HFF-Myc (cell line): Measurements from ENCODE around the gene RUFY3.
"Not testable (repeated sequence)": the region's sequence is repeated elsewhere in the genome, so short reads cannot be mapped to it uniquely, and the experiment has no call there.

ENCODE experiments used
- DNase-seq: peaks from one replicate; pipeline ENCODE4 v3.0.0-alpha.2; 2011; ENCODE audit warnings: low read depth; ENCODE audit errors: extremely low read depth
- H3K4me3 ChIP-seq: replicated peaks from 2 replicates; pipeline ENCODE4 v1.5.1; 2011; ENCODE audit warnings: low read depth, mild to moderate bottlenecking, control low read depth, low read length
- TF ChIP-seq, protein P1 (sequence below): IDR thresholded peaks from 2 replicates; pipeline ENCODE4 v1.5.1; 2012; ENCODE audit warnings: mild to moderate bottlenecking, low read depth, low read length, control low read depth; ENCODE audit errors: missing control alignments

RUFY3 gene

DNA sequence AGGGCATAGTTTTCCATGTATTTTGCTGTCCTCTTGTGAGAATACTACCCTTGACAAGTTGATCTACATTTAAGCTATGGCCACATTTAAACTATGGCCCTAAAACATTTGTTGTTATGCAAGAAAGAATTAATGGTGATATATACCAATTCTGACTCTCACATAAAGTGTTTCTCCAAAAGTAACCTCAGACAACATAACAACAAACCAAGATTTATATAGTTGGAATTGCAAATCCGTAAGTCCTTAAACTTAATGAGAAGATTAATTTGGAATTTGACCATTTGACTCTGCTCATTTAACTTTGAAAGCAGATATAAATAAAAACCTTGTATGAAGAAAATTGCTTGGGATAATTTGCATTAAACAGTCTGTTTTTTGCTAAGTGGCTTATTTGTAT lies 38.9 kb downstream of the RUFY3 start:
- no peak for DNase-seq
- no peak overlapping the region for H3K4me3 ChIP-seq
- TF ChIP-seq, protein P1, sequence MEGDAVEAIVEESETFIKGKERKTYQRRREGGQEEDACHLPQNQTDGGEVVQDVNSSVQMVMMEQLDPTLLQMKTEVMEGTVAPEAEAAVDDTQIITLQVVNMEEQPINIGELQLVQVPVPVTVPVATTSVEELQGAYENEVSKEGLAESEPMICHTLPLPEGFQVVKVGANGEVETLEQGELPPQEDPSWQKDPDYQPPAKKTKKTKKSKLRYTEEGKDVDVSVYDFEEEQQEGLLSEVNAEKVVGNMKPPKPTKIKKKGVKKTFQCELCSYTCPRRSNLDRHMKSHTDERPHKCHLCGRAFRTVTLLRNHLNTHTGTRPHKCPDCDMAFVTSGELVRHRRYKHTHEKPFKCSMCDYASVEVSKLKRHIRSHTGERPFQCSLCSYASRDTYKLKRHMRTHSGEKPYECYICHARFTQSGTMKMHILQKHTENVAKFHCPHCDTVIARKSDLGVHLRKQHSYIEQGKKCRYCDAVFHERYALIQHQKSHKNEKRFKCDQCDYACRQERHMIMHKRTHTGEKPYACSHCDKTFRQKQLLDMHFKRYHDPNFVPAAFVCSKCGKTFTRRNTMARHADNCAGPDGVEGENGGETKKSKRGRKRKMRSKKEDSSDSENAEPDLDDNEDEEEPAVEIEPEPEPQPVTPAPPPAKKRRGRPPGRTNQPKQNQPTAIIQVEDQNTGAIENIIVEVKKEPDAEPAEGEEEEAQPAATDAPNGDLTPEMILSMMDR = no peak

DNA sequence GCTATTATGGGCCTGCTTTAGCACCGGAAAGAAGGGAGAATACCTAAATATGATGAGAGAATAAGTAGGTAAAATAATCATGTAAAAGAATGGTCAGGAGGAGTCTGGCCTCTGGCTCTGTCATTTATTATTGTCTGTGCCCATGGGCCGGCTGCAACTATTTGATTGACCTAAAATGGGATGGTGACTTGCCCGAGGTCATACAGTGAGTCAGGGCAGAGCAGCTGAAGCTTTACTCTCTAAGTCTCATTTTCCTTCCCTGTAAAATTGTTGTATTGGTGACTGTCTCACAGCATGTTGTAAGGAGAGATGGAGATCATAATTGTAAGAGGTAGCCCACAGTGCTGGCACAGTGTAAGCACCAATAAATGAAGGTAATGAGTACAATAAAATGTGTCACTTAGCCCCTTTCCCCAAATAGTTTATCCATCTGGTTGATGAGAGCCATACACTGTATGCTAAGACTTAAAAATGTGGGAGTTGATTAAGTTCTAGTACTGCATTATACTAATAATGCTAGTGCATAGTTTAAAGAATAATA lies 39.6 kb downstream of the RUFY3 start:
- TF ChIP-seq, protein P1 = no peak
- no peak overlapping the region for H3K4me3 ChIP-seq
- no peak for DNase-seq

DNA sequence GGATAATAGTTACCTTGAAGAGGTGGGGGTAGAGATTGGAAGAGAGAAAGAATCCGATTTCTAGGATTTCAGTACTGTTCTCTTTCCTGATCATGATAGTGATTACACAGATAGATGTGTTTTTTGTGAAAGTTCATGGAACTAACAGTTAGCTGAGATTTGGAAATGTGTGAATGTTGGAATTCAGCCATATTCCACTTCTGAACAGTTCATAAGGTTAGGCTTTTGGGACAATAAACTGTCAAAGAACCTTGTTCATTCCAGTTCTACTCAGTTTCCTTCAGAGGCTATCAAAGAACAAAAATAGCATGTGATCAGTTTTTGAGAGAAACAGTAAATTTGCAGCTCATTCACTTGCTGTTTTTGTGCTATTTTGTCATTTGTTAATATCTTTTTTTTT lies 43.6 kb downstream of the RUFY3 start:
- TF ChIP-seq, protein P1 = no peak
- no peak for DNase-seq
- H3K4me3 ChIP-seq = no peak overlapping the region

DNA sequence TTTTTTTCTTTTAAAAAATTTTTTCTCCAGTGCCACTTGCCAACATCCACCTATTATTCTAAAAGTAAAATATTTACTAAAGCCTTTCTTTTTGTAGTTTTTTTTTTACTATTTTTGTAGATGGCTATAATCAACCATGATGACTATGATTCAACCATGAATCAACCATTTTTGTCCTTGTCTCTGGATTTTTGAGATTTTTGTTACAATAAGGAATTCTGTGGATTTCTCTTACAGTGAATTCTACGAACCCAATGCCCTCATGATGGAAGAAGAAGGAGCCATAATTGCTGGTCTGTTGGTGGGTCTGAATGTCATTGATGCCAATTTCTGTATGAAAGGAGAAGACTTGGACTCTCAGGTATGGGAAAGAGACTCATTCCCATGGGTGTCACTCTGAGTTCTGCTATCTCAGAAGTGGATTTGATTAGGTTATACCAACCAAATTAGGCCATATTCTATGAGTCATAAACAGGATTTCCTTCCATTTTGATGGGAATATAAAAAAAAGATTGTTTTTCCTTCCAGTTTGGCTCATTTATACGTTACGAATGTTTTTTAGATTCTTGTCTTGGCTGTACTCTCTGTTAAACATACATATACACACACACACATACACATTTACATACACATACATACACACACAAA lies 46.7 kb downstream of the RUFY3 start:
- TF ChIP-seq, protein P1 = no peak
- no peak overlapping the region for H3K4me3 ChIP-seq

DNA sequence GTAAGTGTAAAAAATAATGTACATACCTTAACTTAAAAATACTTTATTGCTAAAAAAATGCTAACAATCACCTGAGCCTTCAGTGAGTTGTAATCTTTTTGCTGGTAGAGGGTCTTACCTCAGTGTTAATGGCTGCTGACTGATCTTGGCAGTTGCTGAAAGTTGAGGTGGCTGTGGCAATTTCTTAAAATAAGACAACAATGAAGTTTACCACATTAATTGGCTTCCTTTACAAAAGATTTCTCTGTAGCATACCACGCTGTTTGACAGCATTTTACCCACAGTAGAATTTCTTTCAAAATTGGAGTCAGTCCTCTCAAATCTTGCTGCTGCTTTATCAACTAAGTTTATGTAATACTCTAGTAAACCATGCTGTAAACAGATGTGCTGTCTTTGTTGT lies 47.6 kb downstream of the RUFY3 start:
- not testable (repeated sequence) for DNase-seq, H3K4me3 ChIP-seq

More for the DNA sequence above, 46.7 kb downstream of the RUFY3 start:
- DNase-seq = no peak

DNA sequence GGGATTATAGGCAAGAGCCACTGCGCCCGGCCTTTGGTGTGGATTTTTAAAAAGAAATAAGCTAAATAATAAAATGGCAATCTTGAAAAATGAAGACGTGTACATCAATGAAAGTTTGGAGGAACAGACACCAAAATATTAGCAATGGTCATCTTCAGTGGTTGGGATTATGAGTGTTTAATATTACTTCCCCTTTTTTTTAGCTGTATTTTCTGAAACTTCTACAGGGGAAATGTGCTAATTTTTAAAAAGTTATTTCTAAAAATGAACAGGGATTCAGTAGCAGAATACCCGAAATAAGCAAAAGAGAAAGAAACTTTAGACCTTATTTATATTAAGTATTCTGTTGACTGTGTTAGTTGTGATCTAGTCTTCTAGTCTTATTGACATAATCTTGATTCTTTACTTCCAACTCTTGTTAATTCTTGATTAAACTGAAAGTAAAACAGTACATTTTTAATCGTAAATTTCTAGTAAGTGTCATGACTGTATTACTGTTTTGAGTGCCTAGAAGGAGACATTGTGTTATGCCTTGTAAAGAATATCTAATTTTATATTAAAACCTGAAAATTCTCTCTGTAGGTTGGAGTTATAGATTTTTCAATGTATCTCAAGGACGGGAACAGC lies 51.3 kb downstream of the RUFY3 start:
- no peak for DNase-seq
- H3K4me3 ChIP-seq = no peak overlapping the region
- TF ChIP-seq, protein P1 = no peak

DNA sequence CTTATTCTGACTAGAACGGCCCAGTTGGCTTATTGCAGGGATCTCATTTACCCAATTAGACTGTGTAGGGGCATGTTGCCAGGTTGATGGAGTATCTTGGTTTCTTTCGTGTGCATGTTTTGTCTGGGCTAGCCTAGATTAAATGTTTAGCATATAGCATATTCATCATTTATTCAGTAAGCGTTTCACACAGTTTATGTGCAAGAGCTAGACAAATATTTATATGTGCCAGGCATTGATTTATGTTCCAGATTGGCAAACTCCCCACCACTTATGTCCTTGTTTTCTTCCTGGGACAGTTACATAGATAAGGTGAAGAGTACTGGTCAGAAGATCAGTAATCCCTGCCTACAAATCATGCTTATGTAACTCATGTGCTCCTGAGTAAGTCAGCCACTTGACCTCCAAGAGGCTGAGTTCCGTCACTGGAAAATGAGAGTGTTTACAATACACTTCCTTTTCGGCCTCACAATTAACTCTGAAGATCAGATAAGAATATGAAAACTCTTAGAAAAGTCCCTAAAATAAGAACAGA lies 57.2 kb downstream of the RUFY3 start:
- no peak overlapping the region for H3K4me3 ChIP-seq
- TF ChIP-seq, protein P1 = no peak
- DNase-seq = peak; percentile 6
